Measurements from ENCODE around the gene PIP4K2A. TPM values are rescaled to one million over a fixed set of nuclear protein-coding genes. Genes with fewer than 3 reads are reported as not detected.

Gene PIP4K2A
- total RNA-seq, 3 donors from 2014 or later (not counting 1 experiment from before 2014, with no cell fraction given) = 311 to 423 (median 405) TPM

- Histone ChIP-seq H3K27me3 (ENCODE audit: control insufficient read depth, insufficient read depth, low read length) (no peaks in the 10 kb centered on the region), H3K4me1 (ENCODE audit: control insufficient read depth, insufficient read depth, low read length) (peaks cover 74% of the 10 kb centered on the region), H3K36me3 (ENCODE audit: control insufficient read depth, insufficient read depth, low read length) (peaks cover 2% of the 10 kb centered on the region), H3K9me3 (ENCODE audit: control insufficient read depth, insufficient read depth, low read length) (no peaks in the 10 kb centered on the region), H3K4me3 (ENCODE audit: low read length) (no peak overlapping the region), H3K27ac (ENCODE audit: low read length) (peak overlapping the region; percentile 56)
- intact Hi-C loops (cut with micrococcal nuclease) = no loop called here
- no peaks in the 10 kb centered on the region for H3K27me3 Mint-ChIP-seq (ENCODE audit: low read depth in 2 of 2)
- ATAC-seq (no peak), DNase-seq (no peak)
- peak overlapping the region; percentile 78 for H3K4me3 Mint-ChIP-seq
- H3K27ac Mint-ChIP-seq = peak overlapping the region; percentile 97 to 99
- WGBS (ENCODE audit: insufficient coverage) = 89% methylated on average over 4 of the region's 4 CpGs
- no peaks in the 10 kb centered on the region for H3K9me3 Mint-ChIP-seq
- TF ChIP-seq CTCF (IDR thresholded peaks at IDR 0.05) = no peak
- no peaks in the 10 kb centered on the region for H3K36me3 Mint-ChIP-seq
- peaks cover 88 to 95% of the 10 kb centered on the region in 2 donors for H3K4me1 Mint-ChIP-seq
Observed at GRCh38 chr10:22657024-22657423, 57.4 kb downstream of the PIP4K2A start.

- intact Hi-C loops (cut with micrococcal nuclease) = no loop called here
- ATAC-seq (no peak), DNase-seq (peak in 1 of 2 donors; percentile 26)
- Histone ChIP-seq H3K9me3 (ENCODE audit: control insufficient read depth, insufficient read depth, low read length) (no peaks in the 10 kb centered on the region), H3K36me3 (ENCODE audit: control insufficient read depth, insufficient read depth, low read length) (peaks cover 5% of the 10 kb centered on the region), H3K27ac (ENCODE audit: low read length) (peak overlapping the region; percentile 91), H3K4me3 (ENCODE audit: low read length) (no peak overlapping the region), H3K4me1 (ENCODE audit: control insufficient read depth, insufficient read depth, low read length) (peaks cover 78% of the 10 kb centered on the region), H3K27me3 (ENCODE audit: control insufficient read depth, insufficient read depth, low read length) (no peaks in the 10 kb centered on the region)
- Mint-ChIP-seq H3K36me3 (peaks cover 7% of the 10 kb centered on the region), H3K27me3 (ENCODE audit: low read depth in 2 of 2) (no peaks in the 10 kb centered on the region), H3K4me3 (peak overlapping the region; percentile 86), H3K9me3 (no peaks in the 10 kb centered on the region), H3K4me1 (peaks cover 90 to 97% of the 10 kb centered on the region in 2 donors), H3K27ac (peak overlapping the region; percentile 97 to 99)
- WGBS (ENCODE audit: insufficient coverage) = 96% methylated on average over 8 of the region's 8 CpGs
- TF ChIP-seq CTCF (IDR thresholded peaks at IDR 0.05) = no peak
Observed at GRCh38 chr10:22656036-22656435, 58.3 kb downstream of the PIP4K2A start.

DNA sequence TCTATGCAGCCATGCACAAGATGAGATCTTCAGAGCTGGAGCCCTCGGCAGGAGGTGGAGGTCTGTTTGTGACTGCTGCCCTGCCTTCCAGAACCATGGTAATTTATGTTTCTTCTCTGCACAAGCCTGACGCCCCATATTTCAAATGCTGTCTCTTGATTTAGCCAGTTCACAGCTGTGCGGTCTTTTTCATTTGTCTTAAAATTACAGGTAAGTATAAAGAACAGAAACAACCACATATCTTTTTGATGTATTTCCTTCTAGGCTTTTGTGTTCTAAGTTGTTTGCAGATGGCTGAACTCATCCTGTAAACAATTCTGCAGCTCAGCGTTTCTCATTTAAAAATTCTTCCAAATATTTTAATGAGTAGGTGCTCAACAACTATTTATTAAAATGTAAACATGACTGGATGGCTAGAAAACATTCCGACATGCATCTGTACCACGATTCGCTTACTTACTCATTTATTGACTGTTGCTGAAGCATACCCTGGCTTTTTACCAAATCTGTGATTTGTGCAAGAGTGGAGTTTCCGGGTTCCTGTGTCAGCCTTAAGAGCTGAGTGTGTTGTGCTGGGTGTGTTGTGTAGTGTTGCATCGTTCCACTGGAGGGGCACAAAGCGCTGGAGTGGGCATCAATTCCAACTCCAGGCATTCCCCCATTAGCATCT is 58.9 kb downstream of the PIP4K2A start:
- no peak for TF ChIP-seq CTCF (IDR thresholded peaks at IDR 0.05)
- H3K27ac ChIP-seq (ENCODE audit: low read length) = peak overlapping the region; percentile 91
- Mint-ChIP-seq H3K4me3 (peak overlapping the region; percentile 86), H3K36me3 (peaks cover 7% of the 10 kb centered on the region), H3K9me3 (no peaks in the 10 kb centered on the region), H3K4me1 (peaks cover 90 to 97% of the 10 kb centered on the region in 2 donors), H3K27me3 (ENCODE audit: low read depth in 2 of 2) (no peaks in the 10 kb centered on the region), H3K27ac (peak overlapping the region; percentile 97 to 99)
- peak in 1 of 2 donors; percentile 80 for DNase-seq
- no peak overlapping the region for H3K4me3 ChIP-seq (ENCODE audit: low read length)
- 38% methylated on average over 6 of the region's 10 CpGs for WGBS (ENCODE audit: insufficient coverage)
- H3K9me3 ChIP-seq (ENCODE audit: control insufficient read depth, insufficient read depth, low read length) = no peaks in the 10 kb centered on the region
- peaks cover 84% of the 10 kb centered on the region for H3K4me1 ChIP-seq (ENCODE audit: control insufficient read depth, insufficient read depth, low read length)
- ATAC-seq = peak; percentile 55 to 61 (median 61)
- H3K27me3 ChIP-seq (ENCODE audit: control insufficient read depth, insufficient read depth, low read length) = no peaks in the 10 kb centered on the region
- intact Hi-C loops (cut with micrococcal nuclease) = no loop called here
- H3K36me3 ChIP-seq (ENCODE audit: control insufficient read depth, insufficient read depth, low read length) = peaks cover 5% of the 10 kb centered on the region

Measured in natural killer cell (primary cell).